Stomach (tissue), 9 donors: ENCODE results near the gene AP1S2. TPM values are rescaled to one million over a fixed set of nuclear protein-coding genes. Genes with fewer than 3 reads are reported as not detected.

ENCODE experiments used
- DNase-seq, 2 donors: peaks; one replicate each; pipeline versions ENCODE4 v3.0.0 to v3.0.0-alpha.2; 2013 to 2019
- H3K27ac ChIP-seq, 5 donors: fragments of 200-600 bp in 4 of 5; sonication (generic) in 4 of 5; one replicate each; pipeline ENCODE4 v1.5.1; 2013 to 2019; ENCODE audit warnings: mild to moderate bottlenecking in 1 of 5, moderate library complexity in 1 of 5
- H3K27me3 ChIP-seq, 3 donors: fragments of 200-600 bp; sonication (generic); one replicate each; pipeline ENCODE4 v1.5.1; 2017 to 2019; ENCODE audit warnings: mixed run types in 1 of 3
- H3K36me3 ChIP-seq, 4 donors: fragments of 200-600 bp; sonication (generic); 1 replicate in 3 of 4; 2 replicates in 1 of 4; pipeline ENCODE4 v1.5.1; 2016 to 2019
- H3K4me1 ChIP-seq, 4 donors: fragments of 200-600 bp; sonication (generic); one replicate each; pipeline ENCODE4 v1.5.1; 2016 to 2019
- H3K4me3 ChIP-seq, 4 donors: fragments of 200-600 bp; sonication (generic) in 3 of 4; one replicate each; pipeline ENCODE4 v1.5.1; 2016 to 2019; ENCODE audit warnings: mild to moderate bottlenecking in 1 of 4
- H3K9me3 ChIP-seq, 4 donors: fragments of 200-600 bp; sonication (generic); one replicate each; pipeline ENCODE4 v1.5.1; 2016 to 2019
- EP300 ChIP-seq: sonication (generic); formaldehyde crosslinking; IDR thresholded peaks from one replicate; pipeline ENCODE4 v1.6.1; 2017; ENCODE audit warnings: antibody characterized with exemption
- POLR2A ChIP-seq, 4 donors: fragments of 450-650 bp; IDR thresholded peaks; one replicate each; pipeline ENCODE4 v1.6.1; 2016; ENCODE audit warnings: antibody characterized with exemption in 4 of 4, control low read depth in 2 of 4, mild to moderate bottlenecking in 1 of 4, moderate library complexity in 1 of 4
- POLR2AphosphoS5 ChIP-seq, 3 donors: sonication (generic); formaldehyde crosslinking; IDR thresholded peaks; one replicate each; pipeline ENCODE4 v1.6.1; 2016; ENCODE audit warnings: antibody characterized with exemption in 3 of 3
- WGBS, 5 donors: extraction: QIAGEN DNeasy Blood & Tissue Kit in 3 of 5; methylation state at CpG; one replicate each; pipeline versions ENCODE4 v1.1.5 to v1.1.7; 2013 to 2018; 5-methylcytosine and 5-hydroxymethylcytosine counted together
- intact Hi-C: fragments of 100-400 bp; cut with DNase I; formaldehyde crosslinking; loops from one replicate; pipeline ENCODE4 v1.15.1; 2023; ENCODE audit warnings: low total_unique reads
- polyA plus RNA-seq, 3 donors: library from polyadenylated mRNA; stranded (reverse); fragments of 200-250 nt; gene quantifications; one replicate each; pipeline ENCODE4 v1.2.3, GENCODE V29; 2013
- total RNA-seq, 5 donors: library from RNA; depleted of rRNA; stranded (reverse); fragments of >200 nt; gene quantifications; one replicate each; pipeline versions ENCODE4 v1.1.0 to v1.2.3, GENCODE V29; 2014 to 2016
- TF ChIP-seq, protein P1 (sequence below), 7 experiments: fragments of 450-650 bp in 4 of 7; fragments of 200-600 bp in 3 of 7; sonication (generic) in 3 of 7; IDR thresholded peaks; one replicate each; pipeline ENCODE4 v1.5.1; 2016 to 2019; ENCODE audit warnings: antibody characterized with exemption in 7 of 7, control low read depth in 2 of 7, mild to moderate bottlenecking in 1 of 7
- donor health status: healthy with polysubstance abuse.
- donor health status: Bipolar disorder and iron deficiency.
- donor health status: healthy.

The AP1S2 gene
- total and polyA plus RNA-seq, 8 donors = 8.1 to 146 (median 18.2) TPM

DNA sequence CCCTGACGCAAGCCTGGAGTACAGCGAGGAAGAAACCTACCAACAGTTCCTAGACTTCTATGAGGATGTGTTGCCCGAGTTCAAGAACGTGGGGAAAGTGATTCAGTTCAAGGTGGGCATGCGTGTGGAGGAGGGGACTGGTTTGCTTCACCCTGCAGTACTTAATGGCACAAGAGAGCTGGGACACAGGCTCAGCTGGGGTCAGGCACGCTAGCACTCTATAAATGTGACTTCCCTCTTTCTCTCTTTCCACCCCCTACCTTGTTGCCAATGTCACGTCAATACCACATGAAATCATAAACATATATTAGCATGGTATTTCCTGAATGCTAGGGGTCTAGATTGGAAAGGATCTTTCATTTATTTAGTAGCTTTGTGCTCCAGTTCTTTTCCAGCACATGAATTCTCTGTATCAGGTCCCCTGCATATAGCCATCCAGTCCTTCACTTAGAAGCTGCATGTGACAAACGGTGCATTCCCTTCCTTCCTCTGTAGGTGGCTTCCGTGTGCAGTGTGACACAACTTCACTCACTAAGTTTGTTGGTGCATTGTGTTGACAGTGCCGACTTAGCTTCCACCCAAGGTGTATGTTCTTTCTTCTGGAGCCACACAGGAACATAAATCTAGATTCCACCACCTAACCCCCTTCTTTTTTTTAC lies 38.7 kb downstream of the AP1S2 start:
- H3K4me3 ChIP-seq = no peak overlapping the region
- WGBS, 5 donors = 63 to 84% (median 68%) methylated on average over 10 of the region's 10 CpGs
- TF ChIP-seq, protein P1, sequence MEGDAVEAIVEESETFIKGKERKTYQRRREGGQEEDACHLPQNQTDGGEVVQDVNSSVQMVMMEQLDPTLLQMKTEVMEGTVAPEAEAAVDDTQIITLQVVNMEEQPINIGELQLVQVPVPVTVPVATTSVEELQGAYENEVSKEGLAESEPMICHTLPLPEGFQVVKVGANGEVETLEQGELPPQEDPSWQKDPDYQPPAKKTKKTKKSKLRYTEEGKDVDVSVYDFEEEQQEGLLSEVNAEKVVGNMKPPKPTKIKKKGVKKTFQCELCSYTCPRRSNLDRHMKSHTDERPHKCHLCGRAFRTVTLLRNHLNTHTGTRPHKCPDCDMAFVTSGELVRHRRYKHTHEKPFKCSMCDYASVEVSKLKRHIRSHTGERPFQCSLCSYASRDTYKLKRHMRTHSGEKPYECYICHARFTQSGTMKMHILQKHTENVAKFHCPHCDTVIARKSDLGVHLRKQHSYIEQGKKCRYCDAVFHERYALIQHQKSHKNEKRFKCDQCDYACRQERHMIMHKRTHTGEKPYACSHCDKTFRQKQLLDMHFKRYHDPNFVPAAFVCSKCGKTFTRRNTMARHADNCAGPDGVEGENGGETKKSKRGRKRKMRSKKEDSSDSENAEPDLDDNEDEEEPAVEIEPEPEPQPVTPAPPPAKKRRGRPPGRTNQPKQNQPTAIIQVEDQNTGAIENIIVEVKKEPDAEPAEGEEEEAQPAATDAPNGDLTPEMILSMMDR (IDR thresholded peaks at IDR 0.05) = peak in 1 of 7 experiments; percentile 14
- TF ChIP-seq POLR2AphosphoS5 (IDR thresholded peaks at IDR 0.05) (no peak), EP300 (no peak), POLR2A (IDR thresholded peaks at IDR 0.05) (no peak)
- H3K27ac ChIP-seq = no peak overlapping the region
- no peaks in the 10 kb centered on the region for H3K4me1 ChIP-seq
- peak in 1 of 2 donors; percentile 65 for DNase-seq
- H3K27me3 ChIP-seq = no peaks in the 10 kb centered on the region
- H3K9me3 ChIP-seq = no peaks in the 10 kb centered on the region
- intact Hi-C loops = no loop called here
- peaks cover 0 to 99% (median 89%) of the 10 kb centered on the region in 4 donors for H3K36me3 ChIP-seq

- no peaks in the 10 kb centered on the region for H3K27me3 ChIP-seq
- H3K4me3 ChIP-seq = no peak overlapping the region
- DNase-seq = no peak
- intact Hi-C loops = no loop called here
- H3K9me3 ChIP-seq = no peaks in the 10 kb centered on the region
- no peak overlapping the region for H3K27ac ChIP-seq
- peaks cover 0 to 100% (median 86%) of the 10 kb centered on the region in 4 donors for H3K36me3 ChIP-seq
- WGBS, 5 donors = 76 to 92% (median 82%) methylated on average over 6 of the region's 6 CpGs
- no peaks in the 10 kb centered on the region for H3K4me1 ChIP-seq
- TF ChIP-seq EP300 (no peak), POLR2AphosphoS5 (IDR thresholded peaks at IDR 0.05) (no peak), POLR2A (IDR thresholded peaks at IDR 0.05) (no peak)
- TF ChIP-seq, protein P1 (IDR thresholded peaks at IDR 0.05) = no peak
These were observed 39.7 kb downstream of the AP1S2 start for GRCh38 chrX:15814771-15815365.

- no peak for DNase-seq
- intact Hi-C loops = no loop called here
- Histone ChIP-seq H3K27me3 (no peaks in the 10 kb centered on the region), H3K4me3 (no peak overlapping the region), H3K36me3 (peaks cover 0 to 100% (median 86%) of the 10 kb centered on the region in 4 donors), H3K4me1 (no peaks in the 10 kb centered on the region), H3K27ac (no peak overlapping the region), H3K9me3 (no peaks in the 10 kb centered on the region)
- 56 to 91% (median 79%) methylated on average over 1 of the region's 1 CpG for WGBS, 5 donors
- no peak for TF ChIP-seq POLR2AphosphoS5 (IDR thresholded peaks at IDR 0.05)
These were observed 41.2 kb downstream of the AP1S2 start for GRCh38 chrX:15813416-15813815.

GRCh38 chrX:15812192-15812938 lies 42.2 kb downstream of the AP1S2 start:
- H3K9me3 ChIP-seq = no peaks in the 10 kb centered on the region
- intact Hi-C loops = no loop called here
- peaks cover 0 to 100% (median 87%) of the 10 kb centered on the region in 4 donors for H3K36me3 ChIP-seq
- no peaks in the 10 kb centered on the region for H3K27me3 ChIP-seq
- H3K4me1 ChIP-seq = no peaks in the 10 kb centered on the region
- TF ChIP-seq POLR2A (IDR thresholded peaks at IDR 0.05) = no peak
- TF ChIP-seq EP300 = no peak
- no peak for TF ChIP-seq POLR2AphosphoS5 (IDR thresholded peaks at IDR 0.05)
- TF ChIP-seq, protein P1 (IDR thresholded peaks at IDR 0.05) = no peak
- no peak for DNase-seq
- no peak overlapping the region for H3K4me3 ChIP-seq
- 91 to 98% (median 95%) methylated on average over 8 of the region's 8 CpGs for WGBS, 5 donors
- no peak overlapping the region for H3K27ac ChIP-seq
